ENCODE measurements around the gene ERV3-1.
"Not testable (repeated sequence)": the region's sequence is repeated elsewhere in the genome, so short reads cannot be mapped to it uniquely, and the experiment has no call there.

GRCh38 chr7:65009394-65009793 is 2.9 kb upstream of the ERV3-1 start:
- TF ChIP-seq CTCF (IDR thresholded peaks at IDR 0.05); ZFX (IDR thresholded peaks at IDR 0.05; ENCODE audit: borderline replicate concordance): not testable (repeated sequence)

Measured in 22Rv1 (cell line).